ENCODE measurements around the gene STK38L. TPM values are rescaled to one million over a fixed set of nuclear protein-coding genes. Genes with fewer than 3 reads are reported as not detected.

Gene STK38L
- total and polyA plus RNA-seq, 5 experiments from 2014 or later = 6.8 to 23.6 (median 11.6) TPM

DNA sequence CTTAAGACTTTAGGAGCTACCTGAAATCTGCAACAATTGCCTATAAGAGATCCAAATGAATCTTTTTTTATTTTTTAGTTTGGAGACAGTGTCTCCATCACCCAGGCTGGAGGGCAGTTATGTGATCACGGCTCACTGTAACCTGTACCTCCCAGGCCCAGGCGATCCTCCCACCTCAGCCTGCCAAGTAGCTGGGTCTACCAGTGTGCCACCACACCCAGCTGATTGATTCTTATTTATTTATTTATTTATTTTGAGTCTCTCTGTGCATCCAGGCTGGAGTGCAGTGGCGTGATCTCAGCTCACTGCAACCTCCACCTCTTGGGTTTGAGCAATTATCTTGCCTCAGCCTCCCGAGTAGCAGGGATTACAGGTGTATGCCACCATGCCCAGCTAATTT lies 26.1 kb downstream of the STK38L start:
- peaks cover 14 to 32% (median 28%) of the 10 kb centered on the region in 3 donors for H3K36me3 Mint-ChIP-seq
- POLR2A ChIA-PET = no interaction called here
- H3K27me3 Mint-ChIP-seq = no peaks in the 10 kb centered on the region
- H3K27ac Mint-ChIP-seq = no peak overlapping the region
- DNase-seq = no peak
- H3K4me1 Mint-ChIP-seq = peaks cover 5 to 25% (median 20%) of the 10 kb centered on the region in 4 donors
- H3K4me3 Mint-ChIP-seq = no peak overlapping the region
- peaks cover 0 to 13% (median 6%) of the 10 kb centered on the region in 9 donors for H3K9me3 Mint-ChIP-seq
- ATAC-seq = no peak

DNA sequence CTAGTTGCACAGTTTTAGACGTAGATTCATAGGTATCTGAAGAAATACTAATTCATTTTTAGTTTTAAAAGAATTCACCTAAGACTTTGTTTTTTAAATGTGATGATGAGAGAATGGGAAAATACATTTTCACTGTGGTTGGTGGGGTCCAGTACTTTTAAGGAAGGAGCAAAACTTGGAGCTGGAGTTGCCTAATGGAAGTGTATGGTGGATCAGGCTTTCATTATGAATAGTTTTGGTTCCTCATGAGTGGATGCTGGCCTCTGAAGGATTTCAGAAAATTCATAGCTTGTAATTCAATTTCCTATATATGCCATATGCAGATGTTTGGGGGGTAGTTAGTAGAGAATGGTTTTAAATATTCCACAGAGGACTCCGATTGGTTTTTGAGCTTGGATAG lies 27.1 kb downstream of the STK38L start:
- no peak for ATAC-seq
- Mint-ChIP-seq H3K9me3 (peaks cover 0 to 13% (median 6%) of the 10 kb centered on the region in 9 donors), H3K4me3 (no peak overlapping the region), H3K36me3 (peaks cover 13 to 30% (median 28%) of the 10 kb centered on the region in 3 donors), H3K27me3 (no peaks in the 10 kb centered on the region), H3K4me1 (peaks cover 6 to 27% (median 20%) of the 10 kb centered on the region in 4 donors), H3K27ac (peak overlapping the region in 1 of 10 donors; percentile 37)
- POLR2A ChIA-PET = no interaction called here
- no peak for DNase-seq

- Mint-ChIP-seq H3K27me3 (no peaks in the 10 kb centered on the region), H3K27ac (peak overlapping the region in 1 of 10 donors; percentile 15), H3K4me1 (peaks cover 9 to 40% (median 21%) of the 10 kb centered on the region in 4 donors), H3K36me3 (peaks cover 5 to 21% (median 17%) of the 10 kb centered on the region in 3 donors), H3K4me3 (no peak overlapping the region), H3K9me3 (peaks cover 0 to 9% (median 3%) of the 10 kb centered on the region in 9 donors)
- POLR2A ChIA-PET = interaction anchor here (0.5 kb wide), 1 partner anchor 262 kb away, joined by 3 read pairs; no protein-coding TSS in a partner anchor
- no peak for DNase-seq
- no peak for ATAC-seq
These were observed 28.4 kb downstream of the STK38L start for GRCh38 chr12:27272373-27273028.

DNA sequence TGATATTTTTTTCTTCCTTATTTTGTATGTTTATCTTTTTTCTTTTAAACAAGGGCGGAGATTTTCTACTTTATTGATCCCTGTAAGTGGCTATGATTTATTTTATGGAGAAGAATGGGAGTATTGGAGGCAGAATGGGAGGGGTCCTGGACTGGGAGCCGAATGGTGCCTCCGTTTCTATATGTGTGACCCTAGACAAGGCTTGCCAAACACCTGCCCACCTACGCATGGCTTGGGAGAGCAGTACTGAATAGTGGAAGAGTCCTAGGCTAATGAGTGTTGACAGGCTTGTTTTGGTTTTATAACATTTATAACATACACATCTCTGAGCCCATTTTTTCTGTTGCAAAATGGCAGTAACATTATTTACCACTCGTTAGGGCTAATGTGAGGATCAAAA lies 29.0 kb downstream of the STK38L start:
- DNase-seq (no peak), ATAC-seq (no peak)
- Mint-ChIP-seq H3K27ac (no peak overlapping the region), H3K9me3 (peaks cover 0 to 3% (median 0%) of the 10 kb centered on the region in 9 donors), H3K36me3 (peaks cover 0 to 16% (median 11%) of the 10 kb centered on the region in 3 donors), H3K4me1 (peaks cover 11 to 46% (median 24%) of the 10 kb centered on the region in 4 donors), H3K4me3 (no peak overlapping the region), H3K27me3 (no peaks in the 10 kb centered on the region)
- POLR2A ChIA-PET = no interaction called here

- Mint-ChIP-seq H3K27ac (peak overlapping the region in 1 of 10 donors; percentile 28), H3K4me1 (peaks cover 15 to 50% (median 29%) of the 10 kb centered on the region in 4 donors), H3K9me3 (no peaks in the 10 kb centered on the region), H3K4me3 (no peak overlapping the region), H3K36me3 (peaks cover 0 to 13% (median 4%) of the 10 kb centered on the region in 3 donors), H3K27me3 (no peaks in the 10 kb centered on the region)
- ATAC-seq (no peak), DNase-seq (no peak)
- POLR2A ChIA-PET = no interaction called here
These were observed 30.6 kb downstream of the STK38L start for GRCh38 chr12:27274706-27275105.

- H3K9me3 Mint-ChIP-seq = no peaks in the 10 kb centered on the region
- DNase-seq (no peak), ATAC-seq (no peak)
- H3K4me3 Mint-ChIP-seq = no peak overlapping the region
- peaks cover 0 to 12% (median 3%) of the 10 kb centered on the region in 3 donors for H3K36me3 Mint-ChIP-seq
- POLR2A ChIA-PET = no interaction called here
- peaks cover 15 to 43% (median 32%) of the 10 kb centered on the region in 4 donors for H3K4me1 Mint-ChIP-seq
- H3K27me3 Mint-ChIP-seq = no peaks in the 10 kb centered on the region
- no peak overlapping the region for H3K27ac Mint-ChIP-seq
These were observed 32.2 kb downstream of the STK38L start for GRCh38 chr12:27276275-27276674.

GRCh38 chr12:27277846-27278260 lies 33.8 kb downstream of the STK38L start:
- Mint-ChIP-seq H3K27me3 (no peaks in the 10 kb centered on the region), H3K27ac (no peak overlapping the region), H3K36me3 (peaks cover 0 to 12% (median 5%) of the 10 kb centered on the region in 3 donors), H3K9me3 (no peaks in the 10 kb centered on the region), H3K4me1 (peaks cover 13 to 30% (median 20%) of the 10 kb centered on the region in 4 donors), H3K4me3 (no peak overlapping the region)
- DNase-seq (no peak), ATAC-seq (no peak)
- POLR2A ChIA-PET = no interaction called here

DNA sequence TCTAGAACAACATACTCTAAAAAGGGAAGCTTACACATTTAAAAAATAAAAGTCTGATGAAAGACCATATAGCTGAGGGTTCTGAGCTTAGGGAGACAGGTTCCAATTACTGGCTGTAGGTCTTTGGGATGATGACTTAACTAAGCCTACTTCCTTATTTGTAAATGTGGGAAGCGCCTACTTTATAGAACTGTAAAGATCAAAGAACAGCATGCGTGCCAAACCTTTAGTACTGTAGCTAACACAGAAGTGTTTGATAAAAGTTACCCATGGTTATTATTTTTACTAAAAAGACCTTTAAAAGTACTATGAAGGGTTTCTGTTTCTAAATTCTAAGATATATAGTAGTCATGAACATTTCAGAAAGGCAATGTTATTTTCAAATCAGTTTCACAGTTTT lies 35.7 kb downstream of the STK38L start:
- Mint-ChIP-seq H3K4me1 (peaks cover 12 to 31% (median 20%) of the 10 kb centered on the region in 4 donors), H3K27ac (peak overlapping the region in 1 of 10 donors; percentile 29), H3K27me3 (no peaks in the 10 kb centered on the region), H3K9me3 (no peaks in the 10 kb centered on the region), H3K4me3 (no peak overlapping the region), H3K36me3 (peaks cover 0 to 4% (median 3%) of the 10 kb centered on the region in 3 donors)
- DNase-seq = no peak
- peak; percentile 29 to 52 for ATAC-seq
- POLR2A ChIA-PET = no interaction called here

GRCh38 chr12:27280412-27280811 lies 36.3 kb downstream of the STK38L start:
- DNase-seq (no peak), ATAC-seq (no peak)
- no peak overlapping the region for H3K27ac Mint-ChIP-seq
- H3K4me3 Mint-ChIP-seq = no peak overlapping the region
- POLR2A ChIA-PET = no interaction called here
- H3K4me1 Mint-ChIP-seq = peaks cover 13 to 32% (median 19%) of the 10 kb centered on the region in 4 donors
- H3K27me3 Mint-ChIP-seq = no peaks in the 10 kb centered on the region
- no peaks in the 10 kb centered on the region for H3K9me3 Mint-ChIP-seq
- H3K36me3 Mint-ChIP-seq = peaks cover 0 to 3% (median 0%) of the 10 kb centered on the region in 3 donors

DNA sequence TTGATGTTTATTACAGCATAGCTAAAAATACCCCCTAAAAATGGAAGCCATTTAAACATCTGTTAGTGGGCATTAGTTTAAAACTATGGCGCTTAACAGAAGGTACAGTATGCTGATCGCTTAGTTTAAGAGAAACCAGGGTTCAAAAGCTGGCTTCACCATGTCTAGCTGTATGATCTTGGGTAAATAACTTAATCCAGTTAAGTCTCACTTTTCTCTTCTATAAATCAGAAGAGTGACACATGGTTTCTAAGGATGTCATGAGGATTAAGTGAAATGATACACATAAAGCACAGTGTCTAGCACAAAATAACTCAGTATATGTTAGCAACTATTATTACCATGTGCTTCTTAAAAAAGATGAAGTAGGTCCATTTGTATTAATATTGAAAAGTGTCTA lies 38.7 kb downstream of the STK38L start:
- DNase-seq (no peak), ATAC-seq (no peak)
- peaks cover 0 to 5% (median 0%) of the 10 kb centered on the region in 3 donors for H3K36me3 Mint-ChIP-seq
- H3K9me3 Mint-ChIP-seq = no peaks in the 10 kb centered on the region
- no peak overlapping the region for H3K27ac Mint-ChIP-seq
- peaks cover 11 to 22% (median 18%) of the 10 kb centered on the region in 4 donors for H3K4me1 Mint-ChIP-seq
- H3K27me3 Mint-ChIP-seq = no peaks in the 10 kb centered on the region
- POLR2A ChIA-PET = no interaction called here
- no peak overlapping the region for H3K4me3 Mint-ChIP-seq

DNA sequence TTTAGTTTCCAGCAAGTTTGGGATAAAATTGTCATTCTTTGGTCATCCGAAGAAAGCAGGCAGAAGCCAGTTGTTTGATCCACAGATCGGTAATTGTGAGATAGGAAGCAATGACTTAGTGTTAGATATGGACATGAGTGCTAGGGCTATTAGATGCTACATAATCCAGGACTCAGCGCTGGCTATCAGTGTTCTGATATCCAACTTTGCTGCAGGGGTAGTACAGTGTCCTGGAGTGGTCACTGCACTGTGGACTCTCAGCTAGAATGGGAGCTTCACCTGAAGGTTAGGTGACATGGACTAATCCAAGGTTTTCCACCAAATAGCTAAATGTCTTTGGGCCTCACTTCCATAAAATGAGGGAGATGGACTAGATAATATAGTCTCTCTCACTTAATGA lies 39.9 kb downstream of the STK38L start:
- peaks cover 0 to 5% (median 0%) of the 10 kb centered on the region in 3 donors for H3K36me3 Mint-ChIP-seq
- no peaks in the 10 kb centered on the region for H3K9me3 Mint-ChIP-seq
- no peak for DNase-seq
- peaks cover 10 to 16% (median 11%) of the 10 kb centered on the region in 4 donors for H3K4me1 Mint-ChIP-seq
- no peaks in the 10 kb centered on the region for H3K27me3 Mint-ChIP-seq
- peak overlapping the region in 1 of 10 donors; percentile 25 for H3K27ac Mint-ChIP-seq
- H3K4me3 Mint-ChIP-seq = no peak overlapping the region
- POLR2A ChIA-PET = no interaction called here
- ATAC-seq = no peak

GRCh38 chr12:27284751-27285150 lies 40.7 kb downstream of the STK38L start:
- Mint-ChIP-seq H3K4me1 (peaks cover 8 to 16% (median 11%) of the 10 kb centered on the region in 4 donors), H3K4me3 (no peak overlapping the region), H3K27me3 (no peaks in the 10 kb centered on the region), H3K9me3 (no peaks in the 10 kb centered on the region), H3K36me3 (peaks cover 0 to 5% (median 0%) of the 10 kb centered on the region in 3 donors), H3K27ac (no peak overlapping the region)
- ATAC-seq (no peak), DNase-seq (no peak)
- POLR2A ChIA-PET = no interaction called here

- POLR2A ChIA-PET = no interaction called here
- no peak overlapping the region for H3K27ac Mint-ChIP-seq
- peaks cover 0 to 5% (median 0%) of the 10 kb centered on the region in 3 donors for H3K36me3 Mint-ChIP-seq
- H3K9me3 Mint-ChIP-seq = no peaks in the 10 kb centered on the region
- no peak overlapping the region for H3K4me3 Mint-ChIP-seq
- DNase-seq (no peak), ATAC-seq (no peak)
- H3K4me1 Mint-ChIP-seq = peaks cover 7 to 14% (median 12%) of the 10 kb centered on the region in 4 donors
- H3K27me3 Mint-ChIP-seq = no peaks in the 10 kb centered on the region
These were observed 41.3 kb downstream of the STK38L start for GRCh38 chr12:27285403-27285802.

All from naive thymus-derived CD8-positive, alpha-beta T cell (primary cell).